Right renal cortex interstitium (tissue), 3 donors: ENCODE data around the gene WASF3. TPM values are rescaled to one million over a fixed set of nuclear protein-coding genes. Genes with fewer than 3 reads are reported as not detected.

Experiments used
- DNase-seq, 3 donors: peaks; one replicate each; pipeline ENCODE4 v3.0.0-alpha.2; 2013; ENCODE audit warnings: low read depth in 3 of 3, low spot score in 2 of 3
- polyA plus RNA-seq, 3 donors: library from polyadenylated mRNA; unstranded; fragments of 120-200 nt; gene quantifications; one replicate each; pipeline ENCODE4 v1.2.1, GENCODE V29; 2013; ENCODE audit not compliant: insufficient read length in 3 of 3

Gene WASF3
- polyA plus RNA-seq, 3 donors = 39.4 to 53.2 (median 48.6) TPM

DNA sequence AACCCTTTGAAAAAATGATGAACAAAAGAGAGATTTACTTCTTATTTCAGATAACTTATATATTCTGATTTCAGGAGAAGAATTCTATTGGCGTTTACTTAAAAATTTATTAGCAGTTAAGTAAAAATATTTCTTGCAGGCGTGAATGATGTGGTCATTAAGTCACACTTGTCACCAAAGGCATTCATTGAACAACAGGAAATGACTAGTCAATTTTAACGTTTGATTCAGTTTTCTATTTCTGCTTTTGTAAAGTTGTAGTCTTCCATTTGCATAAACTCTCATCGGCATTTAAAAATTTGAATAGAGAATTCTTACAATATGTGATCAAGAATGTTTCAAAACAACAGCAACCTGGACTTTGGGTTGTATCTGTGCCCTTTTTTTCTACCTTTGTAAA, 119.7 kb downstream of the WASF3 start:
- DNase-seq = no peak

DNA sequence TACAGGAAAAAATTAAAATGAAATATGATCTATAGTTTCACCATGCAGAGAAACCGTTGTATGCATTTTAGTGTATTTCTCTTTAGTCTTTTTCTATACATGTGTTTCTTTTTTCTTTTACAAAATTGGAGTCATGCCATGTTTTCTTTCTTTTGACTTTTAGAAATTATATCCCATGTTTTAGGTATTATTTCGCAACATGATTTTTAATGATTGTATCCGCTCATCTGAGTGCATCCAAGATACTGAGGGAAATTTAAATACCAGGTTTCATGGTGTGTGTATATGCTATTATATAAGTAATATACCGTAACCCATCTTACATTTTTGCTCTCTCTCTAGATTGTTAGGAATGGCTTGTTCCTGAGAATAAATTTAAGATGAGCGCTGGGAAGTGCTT, 120.8 kb downstream of the WASF3 start:
- DNase-seq = no peak

GRCh38 chr13:26678796-26679195, 121.3 kb downstream of the WASF3 start:
- DNase-seq = no peak

DNA sequence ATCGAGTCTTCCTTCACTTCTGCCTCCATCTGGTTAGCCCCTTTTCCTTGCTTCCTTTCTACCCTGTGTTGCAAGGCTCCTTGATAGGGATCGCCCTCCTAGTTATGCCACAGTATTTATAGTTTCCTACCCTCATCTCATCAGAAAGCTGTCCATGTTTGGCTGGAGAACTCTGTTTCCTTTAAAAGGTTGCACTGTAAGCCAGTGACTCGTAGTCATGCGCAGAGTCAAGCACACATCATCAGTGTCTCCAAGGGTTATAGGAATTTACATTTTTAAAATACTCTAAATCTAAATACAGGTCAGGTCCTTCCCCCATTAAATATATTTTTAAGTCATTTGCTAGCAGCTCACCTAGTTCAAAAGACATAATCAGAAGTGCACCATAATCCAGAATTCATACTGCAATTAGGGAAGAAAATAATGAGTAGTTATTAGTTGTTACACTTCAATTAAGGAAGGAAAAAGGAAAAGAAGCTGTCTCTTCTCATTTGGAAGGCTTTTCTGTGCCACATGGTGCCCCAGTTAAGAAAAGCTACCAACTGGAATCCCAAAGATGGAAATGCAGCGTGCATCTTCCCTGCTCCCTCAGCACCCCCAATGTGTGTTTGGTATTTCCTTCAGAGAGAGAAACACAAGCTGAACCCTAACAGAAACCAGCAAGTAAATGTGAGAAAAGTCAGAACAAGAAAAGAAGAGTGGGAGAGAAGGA, 122.1 kb downstream of the WASF3 start:
- no peak for DNase-seq

GRCh38 chr13:26680123-26680450, 122.6 kb downstream of the WASF3 start:
- no peak for DNase-seq

GRCh38 chr13:26680572-26680971, 123.1 kb downstream of the WASF3 start:
- DNase-seq = no peak

- no peak for DNase-seq
These were observed 123.6 kb downstream of the WASF3 start for GRCh38 chr13:26681036-26681435.

- DNase-seq = no peak
These were observed 125.1 kb downstream of the WASF3 start for GRCh38 chr13:26682606-26683005.

GRCh38 chr13:26685606-26686005, 128.1 kb downstream of the WASF3 start:
- no peak for DNase-seq

GRCh38 chr13:26686285-26686684, 128.8 kb downstream of the WASF3 start:
- no peak for DNase-seq

DNA sequence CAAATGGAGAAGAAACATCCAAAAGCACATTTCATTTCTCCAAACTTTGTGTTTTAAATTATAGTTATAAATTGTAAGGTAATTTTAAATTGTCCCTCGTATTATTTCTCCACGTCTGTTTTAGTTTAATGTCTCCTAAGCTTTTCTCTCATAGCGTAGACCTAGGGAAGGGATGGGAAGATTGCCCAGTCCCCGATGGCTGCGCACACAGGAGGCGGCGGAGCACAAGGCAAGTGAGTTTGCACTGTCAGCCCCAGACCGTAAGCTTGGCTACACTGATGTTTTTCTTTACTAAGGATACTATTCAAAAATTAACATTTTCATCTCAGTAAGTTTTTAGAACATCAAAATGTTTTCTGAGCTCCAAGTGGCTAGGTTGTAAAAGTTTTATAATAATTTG, 130.8 kb downstream of the WASF3 start:
- no peak for DNase-seq

DNA sequence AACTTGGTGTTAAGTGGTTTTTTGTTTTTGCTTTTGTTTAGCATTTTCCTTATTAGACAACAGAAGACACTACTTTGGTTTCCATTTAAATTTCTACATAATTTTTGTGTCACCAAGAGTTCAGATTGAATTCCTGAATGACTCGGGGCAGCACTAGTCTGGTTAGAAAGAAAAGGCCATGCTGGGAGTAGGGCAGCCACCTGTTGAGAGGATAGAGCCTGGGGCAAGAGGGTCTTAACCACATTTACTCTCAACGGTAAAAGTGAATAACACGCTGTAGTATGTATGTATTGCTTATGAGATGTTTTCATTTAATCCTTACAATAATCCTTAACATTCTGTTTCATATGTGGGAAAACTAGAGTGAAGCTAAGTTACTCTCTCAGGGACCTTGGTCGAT, 131.5 kb downstream of the WASF3 start:
- DNase-seq = no peak

DNA sequence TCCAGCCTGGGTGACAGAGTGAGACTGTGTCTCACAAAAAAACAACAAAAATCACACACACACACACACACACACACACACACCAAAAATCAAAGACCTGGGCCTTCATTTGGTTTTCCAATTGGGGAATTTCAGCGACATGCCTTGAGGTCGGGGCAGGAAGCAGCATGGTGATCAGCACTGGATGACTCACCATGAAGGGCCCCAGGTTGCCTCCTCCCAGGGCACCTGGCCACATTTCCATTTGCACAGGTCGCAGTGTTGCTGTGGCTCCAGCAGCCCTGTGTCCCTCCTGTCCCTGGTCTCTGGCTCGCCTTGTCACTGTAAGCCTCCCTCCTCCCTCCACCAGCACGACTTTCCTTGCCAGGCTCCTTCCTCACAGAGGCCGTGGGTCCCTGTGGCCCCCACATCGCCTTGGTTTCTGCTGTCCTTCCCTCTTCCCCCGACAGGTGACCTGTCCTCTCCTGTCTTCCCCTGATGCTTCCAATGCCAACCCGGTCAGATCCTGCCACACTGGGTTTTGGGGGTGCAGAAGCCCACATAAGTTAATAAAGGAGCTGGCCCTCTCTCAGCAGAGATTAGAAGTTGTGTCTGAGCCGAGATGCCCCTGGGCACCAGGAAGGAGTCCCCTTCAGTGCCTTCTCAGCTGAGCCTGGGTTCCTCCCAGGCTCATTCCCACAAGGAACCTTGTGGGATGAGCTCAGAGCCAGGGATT, 136.4 kb downstream of the WASF3 start:
- DNase-seq = no peak

- DNase-seq = no peak
These were observed 137.3 kb downstream of the WASF3 start for GRCh38 chr13:26694609-26695359.

GRCh38 chr13:26695360-26695705, 137.8 kb downstream of the WASF3 start:
- no peak for DNase-seq

- DNase-seq = no peak
These were observed 138.4 kb downstream of the WASF3 start for GRCh38 chr13:26695891-26696311.

GRCh38 chr13:26697069-26697955, 139.8 kb downstream of the WASF3 start:
- DNase-seq = no peak

GRCh38 chr13:26698392-26699196, 141.1 kb downstream of the WASF3 start:
- DNase-seq = peak; percentile 66 to 72 (median 66)

GRCh38 chr13:26699197-26699490, 141.7 kb downstream of the WASF3 start:
- DNase-seq = no peak

GRCh38 chr13:26705536-26705935, 148.1 kb downstream of the WASF3 start:
- DNase-seq = no peak
